A549 treated with DMSO at 1 μM for 4 hours (cell line): ENCODE results near the gene KIAA0825. TPM values are rescaled to one million over a fixed set of nuclear protein-coding genes. Genes with fewer than 3 reads are reported as not detected.

Experiments
- total RNA-seq: library from RNA; stranded (reverse); fragments of 200-300 nt; extraction: Qiagen RNA extraction; gene quantifications from 5 replicates; pipeline ENCODE4 v1.2.3, GENCODE V29; 2022; ENCODE audit warnings: low read depth

The KIAA0825 gene
- 0.30 to 0.44 TPM (median 0.39 TPM) in 5 replicates for total RNA-seq

GRCh38 chr5:94618493-94619328, at the start of gene KIAA0825, which contains the start of gene SLF1:
KIAA0825 (minus strand) TSS chr5:94618604; CDS start chr5:94537126, 81,478 bp downstream.
SLF1 (plus strand) TSS chr5:94618669; CDS start chr5:94628811, 10,142 bp downstream.

Other genes starting within 250 kb of the KIAA0825 start
- 6.7 to 11.0 TPM (median 8.8 TPM) in 5 replicates for gene SLF1, start 65 bp upstream of the KIAA0825 start, total RNA-seq